SHP77 (cell line): ENCODE measurements around the gene CNTNAP2.
"Not testable (repeated sequence)": the region's sequence is repeated elsewhere in the genome, so short reads cannot be mapped to it uniquely, and the experiment has no call there.

ENCODE experiments used
- DNase-seq, 2 experiments: peaks; one replicate each; lab custom pipeline; 2025; lab: John Stamatoyannopoulos, UW

Gene CNTNAP2

DNA sequence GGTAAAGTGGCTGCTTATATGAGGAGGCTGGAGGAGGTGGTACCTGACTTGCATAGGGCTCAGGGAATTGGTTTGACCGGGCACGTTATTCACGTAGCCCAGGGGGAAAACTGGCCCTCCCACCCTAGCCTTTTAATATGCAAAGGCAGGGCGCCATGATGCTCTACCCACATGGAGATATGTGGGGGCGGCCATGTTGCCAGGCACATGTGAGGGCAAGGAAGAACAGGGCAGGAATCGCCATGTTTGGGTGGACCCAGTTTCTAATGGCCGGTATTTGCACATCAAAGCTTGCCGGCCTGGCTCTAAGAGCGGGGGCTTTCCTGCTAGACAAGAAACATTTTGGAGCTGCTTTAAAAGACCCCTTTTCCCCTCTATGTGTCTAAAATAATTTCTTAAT is 1524.2 kb downstream of the CNTNAP2 start:
- DNase-seq: no peak

DNA sequence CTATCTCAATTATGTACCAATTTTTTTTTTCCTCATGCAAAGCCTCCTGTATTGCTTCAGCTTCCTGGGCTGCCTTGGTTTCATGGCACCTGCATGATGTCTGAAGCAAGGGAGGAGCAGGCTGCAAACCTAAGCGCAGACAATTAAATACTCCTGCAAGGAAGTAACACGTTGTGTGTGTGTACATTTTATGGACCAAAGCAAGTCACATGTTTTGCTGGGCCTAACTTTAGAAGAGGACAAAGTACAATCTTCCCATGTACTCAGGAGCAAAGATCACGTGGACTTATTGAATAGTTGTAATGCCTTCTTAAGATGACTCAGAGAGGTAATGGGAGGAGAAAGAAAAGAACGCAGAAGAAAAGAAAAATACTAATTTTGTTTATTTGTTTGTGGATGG is 1530.0 kb downstream of the CNTNAP2 start:
- DNase-seq: no peak

DNA sequence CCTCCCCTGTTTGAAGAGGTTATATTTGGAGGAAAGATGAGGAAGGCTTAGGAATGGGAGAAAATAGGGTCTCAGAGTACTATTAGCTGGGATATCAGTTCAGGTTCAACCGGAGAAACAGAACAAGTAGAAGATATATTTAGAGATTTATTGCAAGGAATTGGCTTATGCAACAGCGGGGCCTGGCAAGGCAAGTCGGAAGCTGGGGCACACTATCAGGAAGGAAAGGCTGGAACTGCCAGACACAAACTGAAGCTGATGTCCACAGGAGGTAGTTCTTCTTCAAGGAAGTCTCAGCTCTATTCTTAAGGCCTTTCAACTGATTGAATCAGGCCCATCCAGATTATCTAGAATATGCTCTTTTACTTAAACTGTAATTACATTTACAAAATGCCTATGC is 1534.4 kb downstream of the CNTNAP2 start:
- DNase-seq: no peak

DNA sequence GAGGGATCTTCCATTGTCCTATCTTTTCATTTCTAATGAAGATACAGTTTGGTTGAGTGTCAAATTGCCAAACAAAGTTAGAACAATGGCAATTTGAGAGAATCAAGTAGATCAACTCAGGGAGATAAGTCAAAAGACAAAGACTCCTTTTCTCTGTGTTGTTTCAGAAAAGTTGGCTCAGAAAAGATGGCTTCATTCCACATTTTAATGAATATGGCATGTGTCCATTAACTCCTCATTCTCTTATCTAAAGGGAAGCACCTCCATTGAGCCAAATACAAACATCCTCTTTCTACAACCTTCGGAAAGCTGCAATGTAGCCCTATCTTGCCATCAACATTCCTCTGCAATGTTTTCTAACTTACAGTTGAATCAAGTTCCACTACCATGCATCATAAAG is 1535.0 kb downstream of the CNTNAP2 start:
- no peak for DNase-seq

DNA sequence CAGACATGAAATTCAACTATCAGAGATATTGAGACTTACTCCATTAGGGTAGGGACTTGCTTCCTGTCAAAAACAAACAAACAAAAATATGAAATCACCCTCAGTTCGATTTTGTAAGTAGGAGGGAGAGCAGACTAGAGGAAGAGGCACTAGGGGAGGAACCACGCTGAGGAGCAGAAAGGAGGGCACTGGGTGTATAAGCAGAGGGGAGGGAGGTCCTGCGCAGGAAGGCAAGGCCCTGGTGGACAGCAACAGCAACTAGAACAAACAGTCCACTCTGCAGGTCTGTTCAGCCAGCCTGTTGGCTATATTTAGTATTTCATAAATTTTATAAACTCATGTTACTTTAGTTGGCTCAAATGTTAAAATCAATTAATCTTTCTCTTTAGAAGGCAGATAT is 1536.9 kb downstream of the CNTNAP2 start:
- DNase-seq: no peak

DNA sequence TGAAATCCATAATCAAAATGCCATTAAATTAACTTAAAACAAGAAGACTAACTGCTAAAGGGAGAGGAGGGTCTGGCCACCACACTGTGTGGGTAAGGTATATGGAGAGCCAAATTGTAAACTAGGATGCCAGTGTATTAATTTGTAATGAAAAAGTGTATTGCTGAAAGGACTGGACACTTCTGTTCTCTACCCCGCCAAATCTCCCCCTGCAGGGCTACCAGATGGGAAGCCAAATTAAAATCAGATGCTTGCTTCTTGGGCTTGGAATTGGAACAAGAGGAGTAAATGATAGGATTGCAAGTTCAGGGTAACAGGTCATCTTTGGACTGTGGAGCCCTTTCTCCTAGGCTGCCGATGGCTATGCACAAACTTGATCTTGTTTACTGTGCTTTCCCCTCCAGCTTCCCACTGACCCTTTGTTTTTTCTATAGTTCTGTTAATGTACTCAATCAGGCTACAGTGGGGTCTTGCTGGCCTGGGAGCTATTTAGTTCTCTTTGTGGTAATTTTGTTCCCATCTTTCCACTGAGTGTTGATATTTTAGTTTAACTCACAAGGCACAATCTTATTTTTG is 1541.9 kb downstream of the CNTNAP2 start:
- DNase-seq: no peak

DNA sequence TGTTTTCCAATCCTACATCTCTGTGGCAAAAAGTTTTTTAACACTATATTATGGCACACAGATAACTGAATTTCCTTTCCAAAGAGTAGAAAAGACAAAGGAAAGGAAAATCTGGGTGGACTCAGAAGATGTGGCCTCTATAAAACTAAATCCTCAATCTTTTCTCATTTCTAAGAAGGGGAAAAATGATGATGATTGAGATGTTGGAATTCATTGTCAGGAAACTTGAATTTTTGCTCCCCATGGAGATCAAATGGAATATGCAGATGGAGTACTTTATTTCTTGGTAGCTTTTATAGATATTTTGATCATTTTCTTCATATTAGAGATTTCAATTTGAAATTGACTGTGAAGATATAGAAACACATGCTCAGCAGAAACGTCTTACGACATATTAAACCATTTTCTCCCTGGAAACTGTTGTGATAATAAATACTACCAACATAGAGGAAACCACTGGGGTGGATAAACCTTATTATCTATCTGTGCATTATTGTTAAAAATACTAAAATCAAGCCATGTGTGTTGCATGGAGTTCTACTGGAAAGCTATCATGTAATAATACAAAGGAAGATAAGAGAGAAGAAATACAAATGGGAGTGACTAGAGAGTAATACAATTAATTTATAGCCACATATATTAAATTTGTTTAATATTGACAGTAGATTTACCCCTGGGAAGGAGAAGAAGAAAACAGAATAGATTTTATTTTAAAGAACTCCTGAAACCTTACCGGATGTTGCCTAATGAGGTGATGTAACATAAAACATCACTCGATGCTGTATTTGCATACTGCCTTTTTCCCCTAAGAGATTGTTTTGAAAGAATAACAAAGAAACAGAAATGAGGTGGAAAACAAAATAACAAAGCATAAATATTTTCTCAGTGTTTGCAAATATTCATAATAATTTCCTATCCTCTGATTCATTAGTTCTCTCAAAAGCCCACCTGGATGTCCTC is 1542.7 kb downstream of the CNTNAP2 start:
- no peak for DNase-seq

DNA sequence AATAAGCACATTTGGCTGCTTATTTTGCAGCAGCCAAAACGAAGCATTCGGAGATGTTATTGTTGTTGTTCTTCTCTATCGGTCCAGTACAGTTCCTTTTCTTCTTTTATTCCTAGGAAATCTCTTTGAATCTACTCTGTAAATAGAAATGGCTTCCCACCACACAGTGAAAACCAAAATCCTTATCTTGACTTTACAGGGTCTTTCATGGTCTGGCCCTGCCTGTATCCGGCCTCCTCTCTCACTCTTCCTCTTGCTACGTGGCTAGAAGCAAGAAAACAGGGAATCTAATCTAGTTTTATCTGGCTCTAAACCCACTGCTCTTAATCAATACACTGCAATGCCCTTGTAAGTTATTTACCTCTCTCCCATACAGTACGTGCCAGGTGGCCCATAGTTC is 1547.9 kb downstream of the CNTNAP2 start:
- no peak for DNase-seq

DNA sequence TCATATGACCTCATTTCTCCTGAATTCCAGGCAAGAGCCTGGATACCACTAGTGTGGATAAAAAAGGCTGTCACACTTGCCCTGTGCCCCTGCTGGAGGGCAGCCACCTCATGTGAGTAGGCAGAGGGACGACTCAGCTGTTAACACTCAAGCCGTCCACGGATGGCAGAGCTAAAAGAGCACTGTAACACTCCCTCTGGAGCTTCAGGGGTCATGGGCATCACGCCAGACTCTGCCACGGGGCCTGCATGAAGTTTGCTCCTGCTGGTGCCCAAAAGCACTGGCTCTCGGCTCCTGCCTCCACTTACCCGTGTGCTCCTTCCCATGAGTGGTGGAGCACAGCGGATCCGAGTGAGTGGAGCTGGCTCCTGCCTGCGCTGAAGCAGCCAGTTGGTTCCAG is 1554.2 kb downstream of the CNTNAP2 start:
- DNase-seq: peak; percentile 4 to 20

DNA sequence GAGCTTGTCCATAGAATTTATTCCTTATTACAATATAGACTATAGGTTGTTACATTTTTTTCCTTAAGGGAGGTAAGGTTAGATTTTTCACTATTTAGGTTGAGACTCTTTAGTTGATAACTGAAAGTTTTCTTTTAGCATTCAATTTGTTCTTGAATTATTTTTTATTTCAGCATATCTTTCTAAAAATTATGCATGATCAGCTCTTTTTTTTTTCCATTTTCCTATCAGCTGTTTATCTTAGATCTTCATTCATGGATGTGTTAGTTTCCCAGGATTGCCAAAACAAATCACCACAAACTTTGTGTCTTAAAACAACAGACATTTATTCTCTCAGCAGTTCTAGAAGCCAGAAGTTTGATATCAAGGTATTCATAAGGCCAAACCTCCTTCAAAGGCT is 1558.1 kb downstream of the CNTNAP2 start:
- DNase-seq: no peak

DNA sequence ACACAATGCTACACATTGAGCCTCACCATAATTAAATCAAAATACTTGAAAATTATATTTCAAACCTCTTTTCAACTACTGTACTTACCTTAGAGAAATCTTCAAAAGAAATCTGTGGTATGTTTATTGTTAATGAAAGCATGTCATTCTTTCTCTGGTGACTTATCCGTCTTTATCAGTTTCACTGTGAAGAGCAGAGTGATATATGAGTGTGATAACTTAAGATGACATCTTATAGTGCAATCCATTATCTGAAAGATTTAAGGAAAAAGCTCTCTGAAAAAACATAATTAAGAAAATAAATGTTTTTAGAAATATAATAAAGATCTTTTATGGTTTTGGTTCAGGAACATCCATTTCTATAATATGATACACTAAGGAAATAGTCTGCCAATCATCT is 1562.3 kb downstream of the CNTNAP2 start:
- no peak for DNase-seq

DNA sequence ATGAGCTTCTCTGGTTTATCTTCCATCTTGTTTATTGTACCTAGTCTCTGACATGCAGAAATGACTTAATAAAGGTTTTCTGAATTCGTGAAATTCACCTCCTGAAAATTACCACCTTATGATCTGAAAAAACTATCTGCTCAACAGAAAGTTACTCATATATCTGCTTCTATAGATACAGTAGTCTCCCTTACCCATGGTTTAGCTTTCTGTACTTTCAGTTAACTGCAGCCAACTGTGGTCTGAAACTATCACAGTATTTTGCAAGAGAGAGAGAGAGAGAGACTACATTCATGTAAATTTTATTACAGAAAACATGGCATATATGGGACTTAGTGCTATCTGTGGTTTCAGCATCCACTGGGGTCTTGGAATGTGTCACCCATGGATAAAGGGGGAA is 1564.9 kb downstream of the CNTNAP2 start:
- no peak for DNase-seq

DNA sequence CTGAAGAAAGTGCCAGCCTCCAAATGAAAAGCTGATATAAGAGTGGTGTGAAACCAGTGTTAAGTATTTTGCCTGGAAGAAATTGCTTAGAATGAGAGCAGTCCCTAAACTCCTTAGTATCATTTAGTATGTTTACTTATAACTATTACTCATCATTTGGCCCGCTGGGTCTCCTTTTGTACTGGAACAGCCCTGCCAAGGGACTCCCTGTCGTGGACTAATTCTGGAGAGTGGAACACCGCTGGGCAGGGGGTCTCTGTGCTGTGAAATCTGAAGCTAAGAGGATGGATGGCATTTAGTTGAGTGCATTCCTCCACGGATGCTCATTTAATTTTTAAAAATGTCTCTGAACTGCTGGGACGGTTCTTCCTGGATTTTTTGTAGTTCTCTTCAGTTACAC is 1584.1 kb downstream of the CNTNAP2 start:
- no peak for DNase-seq

DNA sequence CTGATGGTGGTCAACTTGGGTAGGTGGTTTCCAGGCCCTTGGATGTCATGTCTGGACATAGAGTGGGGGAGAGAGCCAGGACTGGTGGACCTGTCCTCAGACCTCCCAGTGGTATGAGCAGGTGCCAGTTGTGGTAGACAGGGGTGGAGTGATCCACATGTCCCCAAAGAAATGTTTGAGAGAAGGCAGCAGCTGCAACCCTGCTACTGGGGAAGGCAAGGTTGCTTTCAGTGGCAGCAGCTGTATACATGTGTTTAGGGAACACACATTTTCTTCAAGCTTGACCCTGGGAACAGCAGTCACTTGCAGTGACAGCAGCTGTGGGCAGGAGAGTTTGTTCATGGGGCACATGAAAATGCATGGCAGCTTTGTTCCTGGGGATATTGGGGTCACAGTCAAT is 1591.3 kb downstream of the CNTNAP2 start:
- DNase-seq: no peak

DNA sequence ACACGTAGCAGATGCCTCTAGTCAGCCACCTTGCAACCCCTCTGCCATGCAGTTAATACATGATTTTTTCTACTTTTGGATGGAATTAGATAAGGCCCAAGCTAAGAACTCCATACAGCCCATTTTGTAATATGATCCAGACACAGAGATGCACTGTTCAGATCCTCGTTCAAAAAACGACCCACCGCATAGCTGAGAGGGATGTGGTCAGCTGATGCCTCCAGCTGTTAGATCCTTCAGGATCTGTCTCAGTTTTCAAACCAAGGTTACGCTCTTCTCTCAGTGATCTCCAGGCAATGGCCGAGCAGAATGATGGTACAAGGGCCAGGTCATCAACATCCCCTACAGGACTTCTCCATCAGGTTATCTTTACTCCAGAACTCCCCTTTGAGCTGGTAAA is 1592.3 kb downstream of the CNTNAP2 start:
- no peak for DNase-seq

DNA sequence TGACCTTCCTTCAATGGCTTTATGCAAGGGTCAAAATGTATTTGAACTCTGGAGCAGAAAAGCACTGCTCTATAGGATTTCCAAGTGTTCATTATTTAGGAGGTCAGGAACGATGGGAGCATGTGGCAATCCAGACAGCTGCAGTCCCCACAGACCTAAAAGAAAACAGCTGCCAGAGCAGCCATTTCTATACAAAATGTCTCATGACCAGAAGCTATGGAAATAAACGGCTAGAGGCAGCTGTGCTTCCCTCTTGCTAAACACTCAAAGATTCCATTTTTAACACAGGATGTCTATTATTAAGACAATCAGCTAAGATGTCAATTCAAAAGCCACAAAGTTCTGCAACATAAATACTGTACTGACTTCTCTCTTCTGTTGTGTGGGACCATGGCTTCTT is 1594.8 kb downstream of the CNTNAP2 start:
- no peak for DNase-seq

DNA sequence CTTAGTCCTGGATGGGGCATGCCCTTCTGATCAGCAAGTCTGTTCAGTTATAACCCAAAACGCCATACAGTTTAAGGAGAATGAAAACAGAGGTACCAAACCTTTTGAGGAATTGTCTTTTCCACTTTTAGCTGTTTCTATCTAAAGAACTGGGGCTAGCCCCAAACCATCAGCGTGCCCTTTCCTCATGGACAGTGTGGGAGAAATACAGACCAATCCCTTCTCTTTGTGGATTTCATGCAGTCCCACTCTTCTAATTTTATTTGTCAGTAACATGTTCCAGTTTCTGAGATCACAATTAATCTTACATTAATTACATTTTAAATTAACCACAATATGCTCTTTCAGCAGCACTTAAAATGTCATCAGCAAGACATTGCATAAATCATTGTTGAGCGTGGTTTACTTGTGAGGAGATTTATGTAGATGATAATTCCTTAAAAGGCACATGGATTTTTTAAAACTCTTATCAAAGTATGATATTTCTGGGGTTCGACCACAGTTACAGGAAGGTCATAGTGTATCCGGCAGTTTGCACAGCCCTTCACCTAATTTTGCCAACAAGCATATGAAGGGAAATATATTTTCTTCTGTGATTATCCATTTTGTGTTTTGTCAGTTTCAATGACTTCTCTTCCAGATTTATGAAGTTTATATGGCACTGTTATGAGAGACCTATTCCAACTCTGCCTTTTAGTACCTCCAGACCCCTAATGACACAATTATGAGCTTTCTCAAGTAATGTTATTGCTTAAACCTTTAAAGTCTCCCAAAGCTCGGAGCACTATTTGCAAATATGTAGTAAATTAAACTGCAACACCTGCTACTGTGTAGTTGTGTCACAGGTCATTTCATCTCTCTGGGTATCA is 1605.6 kb downstream of the CNTNAP2 start:
- no peak for DNase-seq

DNA sequence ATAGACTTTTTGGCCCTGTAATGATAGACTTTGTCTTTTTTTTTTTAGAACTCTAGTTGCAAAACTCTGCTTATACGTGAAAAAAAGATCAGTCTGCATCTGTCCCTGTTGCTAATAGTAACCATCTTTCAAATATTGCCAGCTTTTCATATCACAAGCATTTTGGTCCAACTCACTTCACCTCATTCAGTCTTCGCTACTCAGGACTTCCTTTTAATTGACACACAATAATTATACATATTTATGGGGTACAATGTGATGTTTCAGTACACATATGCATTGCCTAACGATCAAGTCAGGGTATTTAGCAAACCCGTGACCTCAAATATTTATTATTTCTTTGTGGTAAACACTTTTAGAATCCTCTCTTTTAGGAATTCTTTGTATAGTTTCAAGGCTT is 1606.9 kb downstream of the CNTNAP2 start:
- DNase-seq: no peak

DNA sequence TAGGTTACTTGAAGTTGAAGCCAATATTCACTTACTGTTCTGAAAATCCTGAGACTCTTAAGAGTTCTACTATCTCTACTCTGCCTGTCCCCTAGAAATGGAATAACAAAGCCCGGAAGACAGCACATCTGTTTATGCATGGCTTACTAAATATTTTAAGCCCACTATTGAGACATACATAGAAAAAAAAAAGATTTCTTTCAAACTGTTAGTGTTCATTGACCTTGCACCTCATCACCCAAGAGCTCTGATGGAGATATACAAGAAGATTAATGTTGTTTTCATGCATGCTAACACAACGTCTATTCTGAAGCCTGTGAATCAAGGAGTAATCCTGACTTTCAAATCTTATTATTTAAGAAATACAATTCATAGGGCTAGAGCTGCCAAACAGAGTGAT is 1614.7 kb downstream of the CNTNAP2 start:
- DNase-seq: no peak

DNA sequence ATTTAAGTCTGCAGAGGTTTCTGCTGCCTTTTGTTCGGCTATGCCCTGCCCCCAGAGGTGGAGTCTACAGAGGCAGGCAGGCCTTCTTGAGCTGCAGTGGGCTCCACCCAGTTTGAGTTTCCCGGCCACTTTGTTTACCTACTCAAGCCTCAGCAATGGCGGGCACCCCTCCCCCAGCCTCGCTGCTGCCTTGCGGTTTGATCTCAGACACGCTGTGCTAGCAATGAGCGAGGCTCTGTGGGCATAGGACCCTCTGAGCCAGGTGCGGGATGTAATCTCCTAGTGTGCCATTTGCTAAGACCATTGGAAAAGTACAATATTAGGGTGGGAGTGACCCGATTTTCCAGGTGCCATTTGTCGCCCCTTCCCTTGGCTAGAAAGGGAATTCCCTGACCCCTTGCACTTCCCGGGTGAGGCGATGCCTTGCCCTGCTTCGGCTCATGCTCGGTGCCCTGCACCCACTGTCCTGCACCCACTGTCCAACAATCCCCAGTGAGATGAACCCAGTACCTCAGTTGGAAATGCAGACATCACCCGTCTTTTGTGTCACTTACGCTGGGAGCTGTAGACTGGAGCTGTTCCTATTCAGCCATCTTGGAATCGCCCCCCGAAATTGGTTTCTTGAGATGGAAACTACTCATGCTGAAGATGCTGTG is 1621.1 kb downstream of the CNTNAP2 start:
- DNase-seq: not testable (repeated sequence)

DNA sequence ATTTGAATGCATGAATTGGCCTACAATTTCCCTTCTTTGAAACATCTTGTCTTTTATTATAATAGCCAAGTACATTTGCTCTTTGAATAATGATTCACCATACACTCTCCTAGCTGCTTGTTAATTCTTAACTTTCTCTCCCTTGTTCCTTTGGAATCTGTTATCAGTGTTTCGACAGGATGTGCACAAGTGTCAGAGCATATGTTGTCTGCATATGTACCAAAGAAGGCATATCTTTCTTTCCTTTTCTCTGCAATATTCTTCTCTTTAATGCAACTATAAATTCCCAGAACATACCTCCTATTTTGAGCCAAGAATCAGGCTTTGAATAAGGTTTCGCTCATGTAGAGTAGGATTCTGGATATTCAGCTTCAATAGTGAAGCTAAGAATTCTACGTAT is 1625.7 kb downstream of the CNTNAP2 start:
- DNase-seq: no peak

DNA sequence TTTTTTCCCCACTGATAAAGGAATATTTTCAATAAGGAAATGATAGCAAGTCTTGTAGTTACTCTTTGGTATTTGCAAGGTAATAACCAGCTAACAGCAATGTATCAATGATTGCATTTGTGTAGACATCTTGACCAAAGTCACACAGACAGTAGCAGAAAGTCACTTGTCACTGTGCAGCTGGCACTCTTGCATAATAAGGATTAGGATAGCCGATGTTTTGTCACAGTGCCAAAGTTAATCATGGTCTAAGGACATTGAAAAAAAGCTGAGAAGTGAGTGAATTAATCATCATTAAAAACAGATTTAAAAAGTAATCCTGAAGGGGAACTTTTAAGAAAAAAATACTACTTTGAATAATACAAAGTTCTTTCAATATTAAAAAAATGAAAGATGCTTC is 1639.7 kb downstream of the CNTNAP2 start:
- peak; percentile 45 to 51 for DNase-seq
